SK-N-SH (cell line): ENCODE data around the gene FAM120A. TPM values are rescaled to one million over a fixed set of nuclear protein-coding genes. Genes with fewer than 3 reads are reported as not detected.

Experiments
- CTCF ChIA-PET: fragments of 300-600, 350-600 bp; formaldehyde crosslinking; extraction: SDS; loops from one replicate; lab custom pipeline; 2021; lab: Yijun Ruan, JAX
- POLR2A ChIA-PET: fragments of 350-600 bp; sonication (Branson Sonifier 250); formaldehyde crosslinking; extraction: SDS; loops from one replicate; lab custom pipeline; 2020; ENCODE audit warnings: antibody characterized with exemption, inconsistent platforms; lab: Yijun Ruan, JAX
- DNase-seq: peaks from one replicate; pipeline ENCODE4 v3.0.0; 2012
- H2AFZ ChIP-seq: fragments of 200-600 bp; sonication (generic); 2 replicates; pipeline ENCODE4 v1.8.1; 2016; ENCODE audit warnings: antibody characterized with exemption, mild to moderate bottlenecking, low read depth
- H3F3A ChIP-seq: fragments of 200-600 bp; sonication (generic); replicated peaks from 2 replicates; pipeline ENCODE3; 2016; ENCODE audit warnings: antibody characterized with exemption, mild to moderate bottlenecking; ENCODE audit not compliant: insufficient read depth
- H3K27ac ChIP-seq, 2 experiments: fragments of 200-500 bp in 1 of 2; fragments of 200-600 bp in 1 of 2; sonication (Bioruptor generic) in 1 of 2; sonication (generic), shearing (Covaris generic) in 1 of 2; 2 replicates each; pipeline versions ENCODE4 v1.5.1 to v1.6.1; 2014 to 2016; ENCODE audit warnings: low read depth in 2 of 2, inconsistent platforms in 1 of 2, low read length in 1 of 2, mild to moderate bottlenecking in 1 of 2, mixed read lengths in 1 of 2
- H3K27me3 ChIP-seq: fragments of 200-600 bp; sonication (generic), shearing (Covaris generic); 2 replicates; pipeline ENCODE4 v1.6.1; 2016; ENCODE audit warnings: mixed run types; ENCODE audit not compliant: insufficient read depth
- H3K36me3 ChIP-seq, 2 experiments: fragments of 200-500 bp in 1 of 2; fragments of 200-600 bp in 1 of 2; sonication (Bioruptor generic) in 1 of 2; sonication (generic) in 1 of 2; replicated peaks in 1 of 2; 2 replicates each; pipeline versions ENCODE3 to v1.5.1; 2014 to 2016; ENCODE audit warnings: low read length in 1 of 2, mild to moderate bottlenecking in 1 of 2; ENCODE audit not compliant: insufficient read depth in 2 of 2, control insufficient read depth in 1 of 2
- H3K4me1 ChIP-seq, 2 experiments: fragments of 200-500 bp in 1 of 2; fragments of 200-600 bp in 1 of 2; sonication (Bioruptor generic) in 1 of 2; sonication (generic), shearing (Covaris generic) in 1 of 2; 2 replicates each; pipeline versions ENCODE4 v1.5.1 to v1.6.1; 2014 to 2016; ENCODE audit warnings: low read depth in 1 of 2, low read length in 1 of 2, mixed run types in 1 of 2; ENCODE audit not compliant: insufficient read depth in 2 of 2, control insufficient read depth in 1 of 2
- H3K4me2 ChIP-seq: fragments of 200-600 bp; sonication (generic), shearing (Covaris generic); 2 replicates; pipeline ENCODE4 v1.6.1; 2017; ENCODE audit warnings: mixed run types
- H3K4me3 ChIP-seq, 2 experiments: fragments of 200-500 bp in 1 of 2; fragments of 200-600 bp in 1 of 2; sonication (Bioruptor generic) in 1 of 2; sonication (generic), shearing (Covaris generic) in 1 of 2; 2 replicates each; pipeline versions ENCODE4 v1.5.1 to v1.8.1; 2014 to 2016; ENCODE audit warnings: low read depth in 2 of 2, inconsistent platforms in 1 of 2, low read length in 1 of 2, mild to moderate bottlenecking in 1 of 2, mixed read lengths in 1 of 2, moderate library complexity in 1 of 2
- H3K79me2 ChIP-seq: fragments of 200-600 bp; sonication (generic); 2 replicates; pipeline ENCODE4 v1.8.1; 2017; ENCODE audit warnings: mild to moderate bottlenecking; ENCODE audit not compliant: insufficient read depth
- H3K9ac ChIP-seq: fragments of 200-600 bp; sonication (generic); 2 replicates; pipeline ENCODE4 v1.6.1; 2017; ENCODE audit warnings: mixed run types
- H3K9me2 ChIP-seq: fragments of 200-600 bp; sonication (generic); 2 replicates; pipeline ENCODE4 v1.6.1; 2017; ENCODE audit warnings: mixed run types
- H3K9me3 ChIP-seq: fragments of 200-600 bp; sonication (generic); 2 replicates; pipeline ENCODE4 v1.6.1; 2017; ENCODE audit warnings: mixed run types, mild to moderate bottlenecking, moderate library complexity
- H4K20me1 ChIP-seq: fragments of 200-600 bp; sonication (generic); 2 replicates; pipeline ENCODE4 v1.6.1; 2017; ENCODE audit warnings: mild to moderate bottlenecking, mixed run types; ENCODE audit not compliant: insufficient read depth
- ELF1 ChIP-seq: IDR thresholded peaks from 2 replicates; pipeline ENCODE4 v1.4.0; 2012
- FOSL2 ChIP-seq: IDR thresholded peaks from 2 replicates; pipeline ENCODE4 v1.4.0; 2012; ENCODE audit warnings: low read depth, mild to moderate bottlenecking, moderate library complexity, borderline replicate concordance
- GABPA ChIP-seq: IDR thresholded peaks from 2 replicates; pipeline ENCODE4 v1.4.0; 2012; ENCODE audit warnings: low read depth, mild to moderate bottlenecking
- MAX ChIP-seq: IDR thresholded peaks from 2 replicates; pipeline ENCODE4 v1.4.0; 2012; ENCODE audit warnings: low read depth
- MEF2A ChIP-seq: IDR thresholded peaks from 2 replicates; pipeline ENCODE4 v1.4.0; 2012; ENCODE audit warnings: low read depth, borderline replicate concordance
- MXI1 ChIP-seq: IDR thresholded peaks from 2 replicates; pipeline ENCODE4 v1.6.1; 2012; ENCODE audit warnings: mild to moderate bottlenecking, low read depth, low read length, improper control_type of control experiment
- POLR2AphosphoS5 ChIP-seq: IDR thresholded peaks from 2 replicates; pipeline ENCODE4 v1.6.1; 2012; ENCODE audit warnings: low read depth, low read length
- TAF1 ChIP-seq: IDR thresholded peaks from 2 replicates; pipeline ENCODE4 v1.6.1; 2012; ENCODE audit warnings: low read depth, mild to moderate bottlenecking, low read length, moderate library complexity, borderline replicate concordance
- TEAD4 ChIP-seq: IDR thresholded peaks from 2 replicates; pipeline ENCODE4 v1.4.0; 2012; ENCODE audit warnings: mild to moderate bottlenecking, borderline replicate concordance; ENCODE audit not compliant: insufficient read depth
- WGBS: methylation state at CpG from one replicate; pipeline ENCODE4 v1.1.6; 2017; ENCODE audit warnings: low lambda C conversion rate; 5-methylcytosine and 5-hydroxymethylcytosine counted together
- polyA plus RNA-seq, 3 experiments: library from polyadenylated mRNA; depleted of rRNA; stranded (reverse); fragments of >200 nt; gene quantifications; 2 replicates each; pipeline ENCODE4 v1.2.3, GENCODE V29; 2012
- TF ChIP-seq, protein P1 (sequence below): IDR thresholded peaks from 2 replicates; pipeline ENCODE4; 2012

The FAM120A gene
- polyA plus RNA-seq, 1 of the 3 experiments (the other 2 are of a cell fraction) = 58.6 TPM

GRCh38 chr9:93595861-93596365, 144.4 kb downstream of the FAM120A start:
- no peaks in the 10 kb centered on the region for H3F3A ChIP-seq
- 86% methylated on average over 4 of the region's 5 CpGs for WGBS
- H3K9me3 ChIP-seq = no peaks in the 10 kb centered on the region
- peaks cover 39% of the 10 kb centered on the region; the same call in 1 of the 2 replicates for H3K79me2 ChIP-seq
- no peak overlapping the region for H3K4me2 ChIP-seq
- no peak overlapping the region for H2AFZ ChIP-seq
- POLR2A ChIA-PET = no interaction called here
- no peak overlapping the region for H3K4me3 ChIP-seq
- H3K4me1 ChIP-seq = peaks cover 0 to 27% of the 10 kb centered on the region in 2 experiments; a peak in 1 of 4 replicates
- no peak for DNase-seq
- no peak overlapping the region for H3K9ac ChIP-seq
- H3K9me2 ChIP-seq = no peaks in the 10 kb centered on the region
- CTCF ChIA-PET = interaction anchor here (1.1 kb wide), 1 partner anchor 8 kb away, joined by 6 read pairs; no protein-coding TSS in a partner anchor
- TF ChIP-seq ELF1 = no peak
- peaks cover 41% of the 10 kb centered on the region for H4K20me1 ChIP-seq
- no peaks in the 10 kb centered on the region for H3K27me3 ChIP-seq
- H3K36me3 ChIP-seq = peaks cover 0 to 2% of the 10 kb centered on the region in 2 experiments
- H3K27ac ChIP-seq = no peak overlapping the region

- H3F3A ChIP-seq = no peaks in the 10 kb centered on the region
- H2AFZ ChIP-seq = no peak overlapping the region
- TF ChIP-seq TEAD4 (no peak), GABPA (no peak), MXI1 (no peak), MEF2A (no peak), TAF1 (no peak), FOSL2 (no peak), MAX (no peak), POLR2AphosphoS5 (no peak)
- TF ChIP-seq, protein P1, sequence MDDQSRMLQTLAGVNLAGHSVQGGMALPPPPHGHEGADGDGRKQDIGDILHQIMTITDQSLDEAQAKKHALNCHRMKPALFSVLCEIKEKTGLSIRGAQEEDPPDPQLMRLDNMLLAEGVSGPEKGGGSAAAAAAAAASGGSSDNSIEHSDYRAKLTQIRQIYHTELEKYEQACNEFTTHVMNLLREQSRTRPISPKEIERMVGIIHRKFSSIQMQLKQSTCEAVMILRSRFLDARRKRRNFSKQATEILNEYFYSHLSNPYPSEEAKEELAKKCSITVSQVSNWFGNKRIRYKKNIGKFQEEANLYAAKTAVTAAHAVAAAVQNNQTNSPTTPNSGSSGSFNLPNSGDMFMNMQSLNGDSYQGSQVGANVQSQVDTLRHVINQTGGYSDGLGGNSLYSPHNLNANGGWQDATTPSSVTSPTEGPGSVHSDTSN = no peak
- ChIA-PET POLR2A (no interaction called here), CTCF (interaction anchor here (1.1 kb wide), 1 partner anchor 9 kb away, joined by 6 read pairs; no protein-coding TSS in a partner anchor)
- no peak overlapping the region for H3K4me2 ChIP-seq
- H3K36me3 ChIP-seq = peaks cover 0 to 2% of the 10 kb centered on the region in 2 experiments
- peaks cover 37% of the 10 kb centered on the region; the same call in 1 of the 2 replicates for H3K79me2 ChIP-seq
- no peak overlapping the region for H3K4me3 ChIP-seq
- 76% methylated on average over 4 of the region's 4 CpGs for WGBS
- peaks cover 36% of the 10 kb centered on the region for H4K20me1 ChIP-seq
- no peak overlapping the region for H3K9ac ChIP-seq
- no peak overlapping the region for H3K27ac ChIP-seq
- no peaks in the 10 kb centered on the region for H3K9me3 ChIP-seq
- no peaks in the 10 kb centered on the region for H3K27me3 ChIP-seq
- H3K9me2 ChIP-seq = no peaks in the 10 kb centered on the region
- peaks cover 0 to 22% of the 10 kb centered on the region in 2 experiments; a peak in 1 of 4 replicates for H3K4me1 ChIP-seq
- no peak for DNase-seq
Observed at GRCh38 chr9:93596399-93596798, 144.9 kb downstream of the FAM120A start.

DNA sequence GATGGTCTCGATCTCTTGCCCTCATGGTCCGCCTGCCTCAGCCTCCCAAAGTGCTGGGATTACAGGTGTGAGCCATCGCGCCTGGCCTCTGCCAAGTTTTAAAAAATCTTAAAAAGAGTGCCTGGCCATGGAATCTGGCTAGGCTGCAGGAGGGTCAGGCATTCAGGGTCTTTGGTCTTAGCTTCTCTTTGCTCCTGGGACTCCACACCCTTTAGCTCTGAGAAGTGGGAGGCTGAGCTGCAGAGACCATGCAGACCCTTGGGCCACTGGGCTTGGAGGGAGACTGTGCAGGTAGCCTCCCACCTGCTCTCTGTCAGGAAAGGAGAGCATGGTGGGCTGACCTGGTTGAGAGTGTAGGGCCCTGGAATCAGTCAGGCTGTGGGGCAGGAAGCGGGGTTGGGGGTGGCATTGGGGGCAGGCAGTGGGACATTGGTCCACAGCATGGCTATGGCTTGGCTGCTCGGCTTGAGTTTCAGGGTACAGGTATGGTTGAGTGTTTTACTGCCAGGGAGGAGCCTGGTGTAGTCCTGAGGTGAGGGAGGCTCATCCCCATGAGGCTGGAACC, 145.7 kb downstream of the FAM120A start:
- CTCF ChIA-PET = interaction anchor here (1.1 kb wide), 1 partner anchor 10 kb away, joined by 6 read pairs; no protein-coding TSS in a partner anchor
- H3K9me2 ChIP-seq = no peaks in the 10 kb centered on the region
- H2AFZ ChIP-seq = no peak overlapping the region
- H3K4me1 ChIP-seq = peaks cover 0 to 14% of the 10 kb centered on the region in 2 experiments; a peak in 1 of 4 replicates
- no peaks in the 10 kb centered on the region for H3K9me3 ChIP-seq
- no peaks in the 10 kb centered on the region for H3K27me3 ChIP-seq
- H3K9ac ChIP-seq = no peak overlapping the region
- no peak overlapping the region for H3K27ac ChIP-seq
- peaks cover 33% of the 10 kb centered on the region; the same call in 1 of the 2 replicates for H3K79me2 ChIP-seq
- no peak overlapping the region for H3K4me2 ChIP-seq
- 96% methylated on average over 6 of the region's 6 CpGs for WGBS
- no peak for DNase-seq
- TF ChIP-seq GABPA (no peak), POLR2AphosphoS5 (no peak)
- H3K4me3 ChIP-seq = no peak overlapping the region
- POLR2A ChIA-PET = no interaction called here
- peaks cover 0 to 2% of the 10 kb centered on the region in 2 experiments for H3K36me3 ChIP-seq
- peaks cover 35% of the 10 kb centered on the region for H4K20me1 ChIP-seq
- H3F3A ChIP-seq = no peaks in the 10 kb centered on the region
